Measurements from ENCODE around the gene VPS33B.
"Not testable (repeated sequence)": the region's sequence is repeated elsewhere in the genome, so short reads cannot be mapped to it uniquely, and the experiment has no call there.

Gene VPS33B

GRCh38 chr15:91031796-91032195 is 9.4 kb upstream of the VPS33B start:
- no peak for DNase-seq (ENCODE audit: low read depth)

GRCh38 chr15:91027677-91028076 is 5.3 kb upstream of the VPS33B start:
- no peak for DNase-seq (ENCODE audit: low read depth)

GRCh38 chr15:91023720-91024119 is 1.3 kb upstream of the VPS33B start:
- no peak for DNase-seq (ENCODE audit: low read depth)

- DNase-seq (ENCODE audit: low read depth): no peak
Measured at GRCh38 chr15:91022832-91023129, 387 bp upstream of the VPS33B start.

GRCh38 chr15:91021516-91022074 is 799 bp downstream of the VPS33B start:
- peak; percentile 16 for DNase-seq (ENCODE audit: low read depth)

- DNase-seq (ENCODE audit: low read depth): no peak
Measured at GRCh38 chr15:91018158-91018557, 4.2 kb downstream of the VPS33B start.

GRCh38 chr15:91017716-91018115 is 4.7 kb downstream of the VPS33B start:
- DNase-seq (ENCODE audit: low read depth): no peak

- DNase-seq (ENCODE audit: low read depth): not testable (repeated sequence)
Measured at GRCh38 chr15:91013701-91014100, 8.7 kb downstream of the VPS33B start.

GRCh38 chr15:91007266-91007665 is 15.1 kb downstream of the VPS33B start:
- DNase-seq (ENCODE audit: low read depth): no peak

- no peak for DNase-seq (ENCODE audit: low read depth)
Measured at GRCh38 chr15:91001209-91001608, 21.2 kb downstream of the VPS33B start.

GRCh38 chr15:90998737-90999136 is 23.7 kb downstream of the VPS33B start:
- no peak for DNase-seq (ENCODE audit: low read depth)

- peak; percentile 94 for DNase-seq (ENCODE audit: low read depth)
Measured at GRCh38 chr15:90994417-90995311, 27.7 kb downstream of the VPS33B start, which contains the start of gene PRC1. TSS of gene PRC1 (minus strand) at chr15:90994535. CDS start at chr15:90994417, 118 bp downstream.

GRCh38 chr15:90994059-90994416 is 28.4 kb downstream of the VPS33B start:
- no peak for DNase-seq (ENCODE audit: low read depth)

GRCh38 chr15:90991587-90992285 is 30.7 kb downstream of the VPS33B start:
- no peak for DNase-seq (ENCODE audit: low read depth)

- no peak for DNase-seq (ENCODE audit: low read depth)
Measured at GRCh38 chr15:90990446-90990845, 31.9 kb downstream of the VPS33B start.

GRCh38 chr15:90989040-90989768 is 33.2 kb downstream of the VPS33B start:
- DNase-seq (ENCODE audit: low read depth): no peak

- no peak for DNase-seq (ENCODE audit: low read depth)
Measured at GRCh38 chr15:90988296-90988695, 34.1 kb downstream of the VPS33B start.

GRCh38 chr15:90987561-90988141 is 34.7 kb downstream of the VPS33B start:
- no peak for DNase-seq (ENCODE audit: low read depth)

GRCh38 chr15:90986790-90987507 is 35.4 kb downstream of the VPS33B start:
- no peak for DNase-seq (ENCODE audit: low read depth)

GRCh38 chr15:90982135-90982534 is 40.3 kb downstream of the VPS33B start:
- no peak for DNase-seq (ENCODE audit: low read depth)

GRCh38 chr15:90981681-90982080 is 40.7 kb downstream of the VPS33B start:
- no peak for DNase-seq (ENCODE audit: low read depth)

Data from stromal cell of bone marrow (primary cell).